ENCODE measurements around the gene NPFF.

- TF ChIP-seq RXRA (IDR thresholded peaks at IDR 0.05) (no peak), CTCF (IDR thresholded peaks at IDR 0.05; ENCODE audit: low read depth, low read length, missing input control) (no peak), RAD21 (IDR thresholded peaks at IDR 0.05) (no peak), HNF4A (conservative IDR thresholded peaks at IDR 0.05) (no peak), EGR1 (IDR thresholded peaks at IDR 0.05; ENCODE audit: low read depth in 2 of 2) (no peak), MAX (IDR thresholded peaks at IDR 0.05) (no peak), ATF3 (IDR thresholded peaks at IDR 0.05) (no peak), GABPA (IDR thresholded peaks at IDR 0.05 in 1 of 2, conservative IDR thresholded peaks at IDR 0.05 in 1 of 2) (no peak), TAF1 (conservative IDR thresholded peaks at IDR 0.05) (no peak), REST (IDR thresholded peaks at IDR 0.05) (no peak), JUND (IDR thresholded peaks at IDR 0.05) (no peak), SP1 (IDR thresholded peaks at IDR 0.05) (no peak), YY1 (IDR thresholded peaks at IDR 0.05) (no peak), FOXA1 (IDR thresholded peaks at IDR 0.05) (no peak)
Measured at GRCh38 chr12:53495903-53496751, 11.2 kb downstream of the NPFF start.

Data from liver (tissue), 3 donors.